Neural cell (in vitro differentiated cells): ENCODE measurements around the gene ST8SIA4. TPM values are rescaled to one million over a fixed set of nuclear protein-coding genes. Genes with fewer than 3 reads are reported as not detected.

Experiments used
- H2AFZ ChIP-seq: fragments of 200-600, 300-800 bp; sonication (generic), shearing (Covaris generic); 2 replicates; pipeline ENCODE4 v1.6.0; 2014; ENCODE audit warnings: low read depth, mild to moderate bottlenecking, antibody characterized with exemption, low read length, moderate library complexity
- H3F3A ChIP-seq: fragments of 200-600 bp; shearing (Covaris generic); 2 replicates; pipeline ENCODE4 v1.6.1; 2016; ENCODE audit warnings: mild to moderate bottlenecking, moderate library complexity, mixed read lengths, antibody characterized with exemption, low read length; ENCODE audit not compliant: insufficient read depth, poor library complexity, severe bottlenecking
- H3K27ac ChIP-seq: fragments of 200-600, 300-800 bp; sonication (generic), shearing (Covaris generic); 2 replicates; pipeline ENCODE4 v1.5.1; 2014; ENCODE audit warnings: mild to moderate bottlenecking, low read length, moderate library complexity
- H3K27me3 ChIP-seq: fragments of 300-800, 200-600 bp; sonication (generic), shearing (Covaris generic); 2 replicates; pipeline ENCODE4 v1.6.0; 2014; ENCODE audit warnings: mild to moderate bottlenecking, low read depth, low read length, moderate library complexity; ENCODE audit not compliant: insufficient read depth
- H3K36me3 ChIP-seq: fragments of 300-800, 200-600 bp; sonication (generic), shearing (Covaris generic); 2 replicates; pipeline ENCODE4 v1.5.1; 2014; ENCODE audit warnings: mild to moderate bottlenecking, antibody characterized with exemption, low read length, moderate library complexity; ENCODE audit not compliant: insufficient read depth
- H3K4me2 ChIP-seq: fragments of 300-800, 200-600 bp; sonication (generic), shearing (Covaris generic); 2 replicates; pipeline ENCODE4 v1.6.0; 2014; ENCODE audit warnings: mild to moderate bottlenecking, low read length
- H3K4me3 ChIP-seq: fragments of 300-800, 200-600 bp; sonication (generic), shearing (Covaris generic); 2 replicates; pipeline ENCODE4 v1.5.1; 2014; ENCODE audit warnings: mild to moderate bottlenecking, low read length, moderate library complexity
- H3K79me2 ChIP-seq: fragments of 200-600 bp; shearing (Covaris generic); replicated peaks from 2 replicates; pipeline ENCODE4 v1.6.0; 2014; ENCODE audit warnings: mild to moderate bottlenecking, low read length, moderate library complexity; ENCODE audit not compliant: insufficient read depth
- H3K9ac ChIP-seq: fragments of 300-800, 200-600 bp; sonication (generic), shearing (Covaris generic); 2 replicates; pipeline ENCODE4 v1.6.1; 2016; ENCODE audit warnings: mild to moderate bottlenecking, low read length, mixed read lengths
- H3K9me2 ChIP-seq: fragments of 200-600 bp; shearing (Covaris generic); 2 replicates; pipeline ENCODE4 v1.6.1; 2016; ENCODE audit warnings: mild to moderate bottlenecking, low read length, mixed read lengths; ENCODE audit not compliant: insufficient read depth
- H3K9me3 ChIP-seq: fragments of 200-600, 300-800 bp; sonication (generic), shearing (Covaris generic); 2 replicates; pipeline ENCODE4 v1.6.1; 2016; ENCODE audit warnings: mild to moderate bottlenecking, mixed run types, low read length, moderate library complexity, mixed read lengths
- H4K20me1 ChIP-seq: fragments of 200-600 bp; shearing (Covaris generic); 2 replicates; pipeline ENCODE4 v1.6.1; 2016; ENCODE audit warnings: mild to moderate bottlenecking, mixed run types; ENCODE audit not compliant: insufficient read depth
- EP300 ChIP-seq: fragments of 450-650 bp; conservative IDR thresholded peaks from 2 replicates; pipeline ENCODE4 v1.6.1; 2014; ENCODE audit warnings: antibody characterized with exemption, mild to moderate bottlenecking, moderate library complexity; ENCODE audit not compliant: poor library complexity, severe bottlenecking
- EZH2 ChIP-seq: fragments of 200-600, 300-800 bp; shearing (Covaris generic), sonication (generic); IDR thresholded peaks from 2 replicates; pipeline ENCODE4 v1.6.1; 2014; ENCODE audit warnings: antibody characterized with exemption, low read length, borderline replicate concordance, mild to moderate bottlenecking; ENCODE audit not compliant: insufficient read depth, poor library complexity, severe bottlenecking
- MXI1 ChIP-seq: fragments of 450-650 bp; conservative IDR thresholded peaks from 2 replicates; pipeline ENCODE4 v1.6.1; 2014; ENCODE audit warnings: antibody characterized with exemption, mild to moderate bottlenecking; ENCODE audit not compliant: poor library complexity, severe bottlenecking
- POLR2AphosphoS5 ChIP-seq: IDR thresholded peaks from 2 replicates; pipeline ENCODE4 v1.6.1; 2012
- RAD21 ChIP-seq: fragments of 450-650 bp; conservative IDR thresholded peaks from 2 replicates; pipeline ENCODE4 v1.6.1; 2014; ENCODE audit warnings: antibody characterized with exemption, mild to moderate bottlenecking, moderate library complexity
- SMC3 ChIP-seq: fragments of 450-650 bp; conservative IDR thresholded peaks from 2 replicates; pipeline ENCODE4 v1.6.1; 2014; ENCODE audit warnings: antibody characterized with exemption, mild to moderate bottlenecking, moderate library complexity; ENCODE audit not compliant: poor library complexity
- TAF1 ChIP-seq: IDR thresholded peaks from 2 replicates; pipeline ENCODE4 v1.6.1; 2012; ENCODE audit warnings: low read depth
- polyA plus RNA-seq: library from polyadenylated mRNA; depleted of rRNA; stranded (reverse); fragments of >200 nt; gene quantifications from 2 replicates; pipeline ENCODE4 v1.2.3, GENCODE V29; 2014
- TF ChIP-seq, protein P1 (sequence below): fragments of 450-650 bp; IDR thresholded peaks from 2 replicates; pipeline ENCODE4 v1.5.1; 2014; ENCODE audit warnings: antibody characterized with exemption, mild to moderate bottlenecking, moderate library complexity; ENCODE audit not compliant: poor library complexity, severe bottlenecking
- TF ChIP-seq, protein P2 (sequence below): IDR thresholded peaks from 2 replicates; pipeline ENCODE4 v1.6.1; 2012; ENCODE audit warnings: borderline replicate concordance

ST8SIA4 gene
- polyA plus RNA-seq, 1 donor from 2014 or later, result 15.6 TPM

DNA sequence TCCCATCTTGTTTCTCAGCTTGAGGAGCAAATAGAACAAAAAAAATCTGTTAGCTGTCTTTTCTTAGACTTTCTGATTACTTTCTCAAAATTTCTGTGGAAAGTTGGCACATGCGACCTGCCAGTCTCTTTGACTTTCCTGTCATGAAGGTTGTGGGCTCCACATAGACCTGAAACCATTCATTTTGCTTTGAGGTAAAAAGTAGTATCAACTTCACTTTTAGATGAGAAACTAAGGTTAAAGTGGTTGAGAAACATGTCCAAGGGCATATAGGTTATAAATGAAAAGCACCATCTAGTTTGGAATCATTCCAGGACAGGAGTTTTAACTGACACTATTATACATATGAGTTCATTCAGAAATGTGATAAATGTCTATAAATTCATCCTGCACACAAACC lies 42.7 kb downstream of the ST8SIA4 start:
- no peaks in the 10 kb centered on the region for H3F3A ChIP-seq
- TF ChIP-seq EZH2 (no peak), SMC3 (no peak), EP300 (no peak), TAF1 (no peak), POLR2AphosphoS5 (no peak), RAD21 (no peak), MXI1 (no peak)
- TF ChIP-seq, protein P1, sequence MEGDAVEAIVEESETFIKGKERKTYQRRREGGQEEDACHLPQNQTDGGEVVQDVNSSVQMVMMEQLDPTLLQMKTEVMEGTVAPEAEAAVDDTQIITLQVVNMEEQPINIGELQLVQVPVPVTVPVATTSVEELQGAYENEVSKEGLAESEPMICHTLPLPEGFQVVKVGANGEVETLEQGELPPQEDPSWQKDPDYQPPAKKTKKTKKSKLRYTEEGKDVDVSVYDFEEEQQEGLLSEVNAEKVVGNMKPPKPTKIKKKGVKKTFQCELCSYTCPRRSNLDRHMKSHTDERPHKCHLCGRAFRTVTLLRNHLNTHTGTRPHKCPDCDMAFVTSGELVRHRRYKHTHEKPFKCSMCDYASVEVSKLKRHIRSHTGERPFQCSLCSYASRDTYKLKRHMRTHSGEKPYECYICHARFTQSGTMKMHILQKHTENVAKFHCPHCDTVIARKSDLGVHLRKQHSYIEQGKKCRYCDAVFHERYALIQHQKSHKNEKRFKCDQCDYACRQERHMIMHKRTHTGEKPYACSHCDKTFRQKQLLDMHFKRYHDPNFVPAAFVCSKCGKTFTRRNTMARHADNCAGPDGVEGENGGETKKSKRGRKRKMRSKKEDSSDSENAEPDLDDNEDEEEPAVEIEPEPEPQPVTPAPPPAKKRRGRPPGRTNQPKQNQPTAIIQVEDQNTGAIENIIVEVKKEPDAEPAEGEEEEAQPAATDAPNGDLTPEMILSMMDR, result no peak
- TF ChIP-seq, protein P2, sequence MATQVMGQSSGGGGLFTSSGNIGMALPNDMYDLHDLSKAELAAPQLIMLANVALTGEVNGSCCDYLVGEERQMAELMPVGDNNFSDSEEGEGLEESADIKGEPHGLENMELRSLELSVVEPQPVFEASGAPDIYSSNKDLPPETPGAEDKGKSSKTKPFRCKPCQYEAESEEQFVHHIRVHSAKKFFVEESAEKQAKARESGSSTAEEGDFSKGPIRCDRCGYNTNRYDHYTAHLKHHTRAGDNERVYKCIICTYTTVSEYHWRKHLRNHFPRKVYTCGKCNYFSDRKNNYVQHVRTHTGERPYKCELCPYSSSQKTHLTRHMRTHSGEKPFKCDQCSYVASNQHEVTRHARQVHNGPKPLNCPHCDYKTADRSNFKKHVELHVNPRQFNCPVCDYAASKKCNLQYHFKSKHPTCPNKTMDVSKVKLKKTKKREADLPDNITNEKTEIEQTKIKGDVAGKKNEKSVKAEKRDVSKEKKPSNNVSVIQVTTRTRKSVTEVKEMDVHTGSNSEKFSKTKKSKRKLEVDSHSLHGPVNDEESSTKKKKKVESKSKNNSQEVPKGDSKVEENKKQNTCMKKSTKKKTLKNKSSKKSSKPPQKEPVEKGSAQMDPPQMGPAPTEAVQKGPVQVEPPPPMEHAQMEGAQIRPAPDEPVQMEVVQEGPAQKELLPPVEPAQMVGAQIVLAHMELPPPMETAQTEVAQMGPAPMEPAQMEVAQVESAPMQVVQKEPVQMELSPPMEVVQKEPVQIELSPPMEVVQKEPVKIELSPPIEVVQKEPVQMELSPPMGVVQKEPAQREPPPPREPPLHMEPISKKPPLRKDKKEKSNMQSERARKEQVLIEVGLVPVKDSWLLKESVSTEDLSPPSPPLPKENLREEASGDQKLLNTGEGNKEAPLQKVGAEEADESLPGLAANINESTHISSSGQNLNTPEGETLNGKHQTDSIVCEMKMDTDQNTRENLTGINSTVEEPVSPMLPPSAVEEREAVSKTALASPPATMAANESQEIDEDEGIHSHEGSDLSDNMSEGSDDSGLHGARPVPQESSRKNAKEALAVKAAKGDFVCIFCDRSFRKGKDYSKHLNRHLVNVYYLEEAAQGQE, result no peak
- H3K27ac ChIP-seq, result no peak overlapping the region
- no peaks in the 10 kb centered on the region for H4K20me1 ChIP-seq
- H3K27me3 ChIP-seq, result no peaks in the 10 kb centered on the region
- no peak overlapping the region for H3K4me3 ChIP-seq
- no peak overlapping the region for H3K9ac ChIP-seq
- no peaks in the 10 kb centered on the region for H3K9me3 ChIP-seq
- no peak overlapping the region for H2AFZ ChIP-seq
- H3K79me2 ChIP-seq, result no peaks in the 10 kb centered on the region
- no peak overlapping the region for H3K4me2 ChIP-seq
- no peaks in the 10 kb centered on the region for H3K9me2 ChIP-seq
- no peaks in the 10 kb centered on the region for H3K36me3 ChIP-seq

DNA sequence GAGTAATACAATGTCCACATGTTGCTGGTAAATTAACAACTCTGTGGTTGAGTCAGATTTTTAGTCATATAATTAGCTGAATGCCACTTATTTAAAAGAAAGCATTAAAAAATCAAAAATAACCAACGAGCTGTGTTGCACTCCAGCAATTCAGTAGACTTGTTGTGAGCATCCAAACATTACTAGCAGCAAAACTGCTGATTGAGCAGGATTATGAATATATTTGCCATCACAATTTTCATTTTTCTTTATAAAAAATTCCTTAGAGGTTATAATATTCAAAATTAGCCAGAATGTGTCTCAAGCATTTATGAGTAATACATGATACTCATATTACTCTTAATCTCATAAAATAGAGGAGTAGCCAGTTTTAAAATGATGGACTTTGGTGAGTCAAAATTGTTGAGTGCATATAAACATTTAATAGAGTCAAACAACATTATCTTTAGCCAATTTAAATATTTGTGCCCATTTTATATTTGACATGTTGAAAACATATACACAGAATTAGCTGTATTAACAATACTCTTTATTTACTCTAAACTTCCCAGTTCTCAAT lies 44.0 kb downstream of the ST8SIA4 start:
- H2AFZ ChIP-seq, result no peak overlapping the region
- H3K9me2 ChIP-seq, result no peaks in the 10 kb centered on the region
- no peaks in the 10 kb centered on the region for H3K27me3 ChIP-seq

More for the DNA sequence above, 44.0 kb downstream of the ST8SIA4 start:
- Histone ChIP-seq H3K9me3 (no peaks in the 10 kb centered on the region), H4K20me1 (no peaks in the 10 kb centered on the region), H3K4me3 (no peak overlapping the region), H3K79me2 (no peaks in the 10 kb centered on the region), H3K36me3 (no peaks in the 10 kb centered on the region), H3K9ac (no peak overlapping the region), H3F3A (no peaks in the 10 kb centered on the region), H3K4me2 (no peak overlapping the region), H3K27ac (no peak overlapping the region)
- TF ChIP-seq EZH2, result no peak
- no peak for TF ChIP-seq RAD21
- no peak for TF ChIP-seq EP300
- TF ChIP-seq MXI1, result no peak
- TF ChIP-seq SMC3, result no peak
- TF ChIP-seq, protein P1, result no peak
- TF ChIP-seq TAF1, result no peak
- no peak for TF ChIP-seq POLR2AphosphoS5
- TF ChIP-seq, protein P2, result no peak
